Fibroblast of the aortic adventitia (primary cell): ENCODE results near the gene TRUB2. TPM values are rescaled to one million over a fixed set of nuclear protein-coding genes. Genes with fewer than 3 reads are reported as not detected.

Experiments
- DNase-seq: peaks from one replicate; pipeline ENCODE4 v3.0.0-alpha.2; 2010; ENCODE audit warnings: low read depth
- H3K4me3 ChIP-seq: 2 replicates; pipeline ENCODE4 v1.5.1; 2011; ENCODE audit warnings: low read depth, mild to moderate bottlenecking, control low read depth, low read length, moderate library complexity
- CTCF ChIP-seq: IDR thresholded peaks from 2 replicates; pipeline ENCODE4 v1.5.1; 2011; ENCODE audit warnings: mild to moderate bottlenecking, low read length, control low read depth, inconsistent platforms; ENCODE audit not compliant: insufficient read depth
- total RNA-seq: library from RNA; depleted of rRNA; stranded (reverse); fragments of >200 nt; gene quantifications from 2 replicates; pipeline ENCODE4 v1.2.3, GENCODE V29; 2012; ENCODE audit warnings: low replicate concordance

Gene TRUB2
- total RNA-seq, 1 donor = 13.6 TPM

DNA sequence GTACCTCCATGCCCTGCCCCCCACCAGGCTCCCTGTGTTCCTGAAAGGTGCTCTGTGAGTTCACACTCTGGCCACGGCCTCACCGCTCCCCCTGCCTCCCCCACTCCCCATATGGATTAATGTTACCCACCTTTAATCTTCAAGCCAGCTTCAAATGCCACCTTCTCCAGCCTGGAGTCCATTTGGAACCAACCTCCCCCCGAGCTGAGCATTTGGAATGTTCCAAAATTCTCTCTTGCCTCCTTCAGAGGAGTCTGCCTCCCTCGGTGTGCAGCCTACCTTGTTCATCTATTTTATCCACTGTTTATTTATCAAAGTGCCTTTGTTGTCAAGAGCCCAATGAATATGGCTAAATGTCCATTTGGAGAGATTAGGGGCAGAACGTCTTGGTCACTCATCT, 50.7 kb downstream of the TRUB2 start:
- DNase-seq = no peak
- no peak overlapping the region for H3K4me3 ChIP-seq
- no peak for TF ChIP-seq CTCF

DNA sequence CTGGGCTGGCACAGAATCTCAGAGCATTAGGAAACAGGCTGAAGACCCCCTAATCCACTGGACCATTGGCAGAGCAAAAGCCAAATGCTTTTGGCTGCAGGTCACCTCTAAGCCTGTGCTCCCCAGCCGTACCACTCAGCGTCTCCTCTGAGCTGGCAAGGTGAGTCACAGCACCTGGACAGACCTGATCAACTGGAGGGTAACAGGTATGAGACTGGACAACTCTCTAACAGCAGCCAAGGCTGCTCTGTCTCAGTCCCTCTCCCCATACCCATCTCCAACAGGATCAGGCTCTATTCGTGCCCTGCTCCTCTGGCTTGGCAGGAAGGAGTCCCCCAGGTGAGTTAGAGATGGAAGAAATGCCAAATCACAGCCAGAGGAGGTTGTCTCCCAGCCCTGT, 51.1 kb downstream of the TRUB2 start:
- H3K4me3 ChIP-seq = no peak overlapping the region
- TF ChIP-seq CTCF = no peak
- no peak for DNase-seq

- no peak for DNase-seq
- no peak for TF ChIP-seq CTCF
Observed at GRCh38 chr9:128266868-128267590, 55.2 kb downstream of the TRUB2 start.

DNA sequence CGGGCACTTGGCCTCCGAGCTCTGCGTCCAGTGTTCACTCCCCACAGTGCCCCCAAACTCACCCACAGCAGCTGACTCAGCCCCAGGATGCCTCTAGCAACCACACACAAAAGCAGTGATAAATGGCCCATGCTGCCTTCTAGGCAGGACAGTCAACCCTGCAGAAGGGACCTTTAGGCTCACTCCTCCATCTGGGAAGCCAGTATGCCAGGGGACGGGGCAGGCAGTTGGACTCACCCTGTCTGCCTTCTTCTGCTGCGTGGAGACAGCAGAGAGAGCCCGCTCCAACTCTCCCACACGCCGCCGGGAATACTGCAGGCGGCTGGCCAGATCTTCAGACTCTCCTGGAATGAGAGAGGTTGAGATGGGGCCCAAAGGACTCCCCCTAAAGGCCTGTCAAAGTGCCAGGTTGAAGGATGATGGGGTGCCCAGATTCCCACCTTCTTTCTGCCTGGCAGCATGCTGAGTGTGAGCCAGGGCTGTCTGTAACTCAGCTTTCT, 56.8 kb downstream of the TRUB2 start:
- no peak for TF ChIP-seq CTCF
- DNase-seq = no peak
- H3K4me3 ChIP-seq = no peak overlapping the region

More at GRCh38 chr9:128266868-128267590, 55.2 kb downstream of the TRUB2 start:
- H3K4me3 ChIP-seq = no peak overlapping the region

DNA sequence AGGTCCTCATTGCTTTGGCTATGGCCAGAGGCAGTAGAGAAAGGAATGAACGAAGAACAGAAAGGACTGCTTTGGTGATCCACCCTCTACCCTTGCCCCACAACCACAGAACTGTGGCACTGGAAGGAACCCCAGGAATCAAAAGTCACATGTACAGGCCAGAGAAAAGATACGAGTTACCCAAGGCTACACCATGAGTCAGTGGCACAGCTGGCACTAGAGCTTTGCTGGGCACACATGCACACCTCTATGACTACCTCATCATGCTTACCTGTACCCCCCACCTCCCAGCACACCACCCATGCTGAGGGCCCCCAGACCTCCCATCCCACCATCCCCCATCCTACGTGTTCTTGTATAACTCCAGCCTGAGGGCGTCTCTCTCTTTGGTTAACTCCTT, 59.6 kb downstream of the TRUB2 start:
- TF ChIP-seq CTCF = no peak
- no peak overlapping the region for H3K4me3 ChIP-seq
- no peak for DNase-seq

- no peak for TF ChIP-seq CTCF
- no peak overlapping the region for H3K4me3 ChIP-seq
- no peak for DNase-seq
Observed at GRCh38 chr9:128260340-128260739, 61.9 kb downstream of the TRUB2 start.

GRCh38 chr9:128259156-128259555, 63.1 kb downstream of the TRUB2 start:
- no peak for TF ChIP-seq CTCF
- no peak for DNase-seq

More at GRCh38 chr9:128259156-128259555, 63.1 kb downstream of the TRUB2 start:
- no peak overlapping the region for H3K4me3 ChIP-seq
